Lower leg skin (tissue), 3 donors: ENCODE data around the gene TMEM62.

Experiments used
- CTCF ChIP-seq, 3 donors: fragments of 450-650 bp; IDR thresholded peaks; one replicate each; pipeline ENCODE4 v1.5.1; 2016; ENCODE audit warnings: antibody characterized with exemption in 3 of 3, mild to moderate bottlenecking in 3 of 3, moderate library complexity in 2 of 3
- POLR2A ChIP-seq, 2 donors: fragments of 450-650 bp; IDR thresholded peaks; one replicate each; pipeline ENCODE4 v1.6.1; 2016 to 2017; ENCODE audit warnings: antibody characterized with exemption in 2 of 2, mild to moderate bottlenecking in 1 of 2, moderate library complexity in 1 of 2

DNA sequence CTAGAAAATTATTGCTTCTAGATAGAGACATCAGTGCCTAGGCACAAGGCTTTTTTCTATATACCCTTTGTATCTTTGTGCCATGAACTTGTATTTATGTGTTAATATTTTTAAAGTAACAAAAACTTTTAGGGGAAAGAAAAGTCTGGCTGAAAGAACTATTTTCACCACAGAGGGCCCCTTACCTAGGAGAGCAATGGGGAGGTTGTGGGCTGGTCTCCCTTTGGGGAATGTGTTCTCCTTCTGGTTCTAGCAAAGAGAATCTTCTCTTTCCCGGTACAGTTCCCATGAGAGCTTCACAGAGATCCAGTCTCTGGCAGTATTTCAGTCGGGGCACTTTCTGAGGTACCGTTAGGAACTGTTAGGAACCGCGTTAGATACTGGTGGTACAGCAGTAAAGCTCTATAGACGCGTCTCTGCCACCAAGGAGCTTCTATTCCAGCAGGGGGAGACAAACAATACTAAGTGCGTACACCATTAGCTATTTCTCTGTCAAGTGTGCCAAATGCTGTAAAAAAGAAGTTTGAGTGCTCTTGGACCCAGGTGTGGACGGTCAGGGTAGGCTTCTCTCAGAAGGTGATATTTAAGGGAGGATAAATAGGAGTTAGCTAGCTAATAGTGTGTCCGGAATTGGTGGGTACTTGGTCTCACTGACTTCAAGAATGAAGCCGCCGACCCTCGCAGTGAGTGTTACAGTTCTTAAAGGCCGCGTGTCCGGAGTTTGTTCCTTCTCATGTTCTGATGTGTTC, 92.0 kb downstream of the TMEM62 start:
- TF ChIP-seq POLR2A (IDR thresholded peaks at IDR 0.05) (no peak), CTCF (IDR thresholded peaks at IDR 0.05) (peak in 1 of 3 donors; percentile 56)
